ENCODE measurements around the gene CDK10.

Gene CDK10

DNA sequence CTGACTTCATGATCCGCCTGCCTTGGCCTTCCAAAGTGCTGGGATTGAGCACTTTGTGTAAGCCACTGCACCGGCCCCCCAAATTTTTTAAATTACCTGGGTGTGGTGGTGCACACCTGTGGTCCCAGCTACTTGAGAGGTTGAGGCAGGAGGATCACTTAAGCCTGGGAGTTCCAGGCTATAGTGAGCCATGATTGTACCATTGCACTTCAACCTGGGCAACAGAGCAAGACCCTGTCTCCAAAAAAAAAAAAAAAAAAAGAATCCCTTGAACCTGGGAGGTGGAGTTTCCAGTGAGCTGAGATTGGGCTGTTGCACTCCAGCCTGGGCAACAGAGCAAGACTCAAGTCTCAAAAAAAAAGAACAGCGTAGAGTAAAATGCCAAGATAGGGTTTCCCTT, 50.1 kb downstream of the CDK10 start:
- TF ChIP-seq, protein P1, sequence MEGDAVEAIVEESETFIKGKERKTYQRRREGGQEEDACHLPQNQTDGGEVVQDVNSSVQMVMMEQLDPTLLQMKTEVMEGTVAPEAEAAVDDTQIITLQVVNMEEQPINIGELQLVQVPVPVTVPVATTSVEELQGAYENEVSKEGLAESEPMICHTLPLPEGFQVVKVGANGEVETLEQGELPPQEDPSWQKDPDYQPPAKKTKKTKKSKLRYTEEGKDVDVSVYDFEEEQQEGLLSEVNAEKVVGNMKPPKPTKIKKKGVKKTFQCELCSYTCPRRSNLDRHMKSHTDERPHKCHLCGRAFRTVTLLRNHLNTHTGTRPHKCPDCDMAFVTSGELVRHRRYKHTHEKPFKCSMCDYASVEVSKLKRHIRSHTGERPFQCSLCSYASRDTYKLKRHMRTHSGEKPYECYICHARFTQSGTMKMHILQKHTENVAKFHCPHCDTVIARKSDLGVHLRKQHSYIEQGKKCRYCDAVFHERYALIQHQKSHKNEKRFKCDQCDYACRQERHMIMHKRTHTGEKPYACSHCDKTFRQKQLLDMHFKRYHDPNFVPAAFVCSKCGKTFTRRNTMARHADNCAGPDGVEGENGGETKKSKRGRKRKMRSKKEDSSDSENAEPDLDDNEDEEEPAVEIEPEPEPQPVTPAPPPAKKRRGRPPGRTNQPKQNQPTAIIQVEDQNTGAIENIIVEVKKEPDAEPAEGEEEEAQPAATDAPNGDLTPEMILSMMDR (IDR thresholded peaks at IDR 0.05; ENCODE audit: low read depth, low read length), result no peak

DNA sequence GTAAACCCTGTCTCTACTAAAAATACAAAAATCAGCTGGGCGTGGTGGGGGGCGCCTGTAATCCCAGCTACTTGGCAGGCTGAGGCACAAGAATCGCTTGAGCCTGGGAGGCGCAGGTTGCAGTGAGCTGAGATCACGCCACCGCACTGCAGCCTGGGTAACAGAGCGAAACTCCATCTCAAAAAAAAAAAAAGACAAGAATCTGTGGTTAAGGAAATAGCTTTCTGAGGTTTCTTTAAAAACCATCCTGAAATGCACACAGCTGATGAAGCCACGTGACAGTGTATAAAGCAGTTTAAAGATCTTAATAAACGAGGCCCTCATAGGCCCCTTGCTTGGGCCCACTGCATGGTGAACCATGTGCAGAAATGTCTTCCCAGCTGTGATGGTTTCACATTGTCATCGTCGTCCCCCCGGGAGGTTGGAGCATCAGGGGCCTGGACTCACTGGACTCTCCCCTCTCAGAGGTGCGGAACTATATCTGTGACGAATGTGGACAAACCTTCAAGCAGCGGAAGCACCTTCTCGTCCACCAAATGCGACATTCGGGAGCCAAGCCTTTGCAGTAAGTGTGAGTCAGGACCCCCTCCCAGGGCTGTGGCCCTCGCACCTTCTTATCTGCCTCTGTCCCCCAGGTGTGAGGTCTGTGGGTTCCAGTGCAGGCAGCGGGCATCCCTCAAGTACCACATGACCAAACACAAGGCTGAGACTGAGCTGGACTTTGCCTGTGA, 51.0 kb downstream of the CDK10 start:
- TF ChIP-seq, protein P1 (IDR thresholded peaks at IDR 0.05; ENCODE audit: low read depth, low read length), result no peak
- H3K4me3 ChIP-seq (ENCODE audit: low read depth, low read length), result no peak overlapping the region

More for the DNA sequence above, 50.1 kb downstream of the CDK10 start:
- no peak overlapping the region for H3K4me3 ChIP-seq (ENCODE audit: low read depth, low read length)

DNA sequence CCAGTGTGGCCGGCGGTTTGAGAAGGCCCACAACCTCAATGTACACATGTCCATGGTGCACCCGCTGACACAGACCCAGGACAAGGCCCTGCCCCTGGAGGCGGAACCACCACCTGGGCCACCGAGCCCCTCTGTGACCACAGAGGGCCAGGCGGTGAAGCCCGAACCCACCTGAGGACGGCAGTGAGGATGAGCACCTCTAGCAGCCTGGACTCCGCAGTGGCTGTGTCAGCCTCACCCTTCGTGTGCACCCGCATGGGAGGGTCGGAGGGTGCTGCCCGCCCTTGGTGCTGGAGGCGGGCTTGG, 51.5 kb downstream of the CDK10 start:
- TF ChIP-seq, protein P1 (IDR thresholded peaks at IDR 0.05; ENCODE audit: low read depth, low read length), result no peak
- H3K4me3 ChIP-seq (ENCODE audit: low read depth, low read length), result no peak overlapping the region

DNA sequence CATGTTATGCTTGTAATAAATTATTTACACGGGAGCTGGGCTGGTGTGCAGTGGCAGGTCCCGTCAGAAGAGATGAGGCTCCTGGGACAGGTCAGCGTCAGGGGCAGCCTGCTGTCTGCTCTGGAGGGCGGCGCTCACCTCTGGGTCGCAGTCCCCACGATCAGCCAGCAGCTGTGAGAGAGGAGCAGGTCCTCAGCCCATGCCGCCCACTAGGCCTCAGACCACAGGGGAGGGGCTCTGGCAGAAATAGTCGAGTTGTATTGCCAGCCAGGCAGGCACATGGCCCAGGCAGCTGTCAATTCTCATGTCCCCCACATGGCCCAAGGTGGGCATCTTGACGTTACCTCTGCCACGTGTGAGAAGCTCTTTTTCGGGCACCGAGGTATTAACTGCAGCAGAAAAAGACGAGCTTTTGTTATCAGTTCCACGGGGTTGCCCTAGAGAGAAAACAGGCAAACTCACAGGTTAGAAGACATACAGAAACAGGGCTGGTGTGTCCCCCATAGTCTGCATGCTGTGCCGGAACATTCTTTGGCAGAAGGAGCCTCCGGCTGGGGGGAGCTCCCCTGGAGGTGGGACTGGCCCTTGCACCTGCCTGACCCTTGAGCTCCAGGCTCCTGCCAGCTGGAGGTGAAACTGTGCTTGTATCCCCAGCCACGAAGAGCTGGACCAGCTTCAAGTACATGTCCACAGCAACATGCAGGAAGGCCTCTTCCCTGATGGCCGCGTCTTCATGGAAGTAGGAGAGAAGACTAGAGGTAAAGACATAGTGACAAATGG, 52.2 kb downstream of the CDK10 start:
- TF ChIP-seq, protein P1 (IDR thresholded peaks at IDR 0.05; ENCODE audit: low read depth, low read length), result no peak
- no peak overlapping the region for H3K4me3 ChIP-seq (ENCODE audit: low read depth, low read length)

DNA sequence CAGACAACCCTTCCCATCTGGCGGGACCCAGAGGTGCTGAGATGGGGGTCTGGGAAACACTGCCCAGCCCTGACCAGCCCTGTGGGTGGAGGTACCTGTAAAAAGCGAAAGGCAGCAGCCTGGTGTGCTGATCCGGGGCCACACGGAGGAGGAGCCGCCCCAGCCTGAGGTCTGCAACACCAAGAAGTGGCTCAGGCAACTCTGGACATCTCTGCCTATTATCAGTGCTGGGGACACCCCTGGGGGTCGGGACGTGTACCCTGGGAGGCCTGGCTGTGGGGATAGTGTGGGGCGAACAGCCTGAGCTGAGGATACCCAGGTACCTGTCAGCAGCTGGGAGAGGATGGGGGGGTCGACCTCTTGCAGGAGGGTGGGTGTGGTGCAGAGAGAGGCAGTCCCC, 52.9 kb downstream of the CDK10 start:
- H3K4me3 ChIP-seq (ENCODE audit: low read depth, low read length), result no peak overlapping the region
- TF ChIP-seq, protein P1 (IDR thresholded peaks at IDR 0.05; ENCODE audit: low read depth, low read length), result no peak

DNA sequence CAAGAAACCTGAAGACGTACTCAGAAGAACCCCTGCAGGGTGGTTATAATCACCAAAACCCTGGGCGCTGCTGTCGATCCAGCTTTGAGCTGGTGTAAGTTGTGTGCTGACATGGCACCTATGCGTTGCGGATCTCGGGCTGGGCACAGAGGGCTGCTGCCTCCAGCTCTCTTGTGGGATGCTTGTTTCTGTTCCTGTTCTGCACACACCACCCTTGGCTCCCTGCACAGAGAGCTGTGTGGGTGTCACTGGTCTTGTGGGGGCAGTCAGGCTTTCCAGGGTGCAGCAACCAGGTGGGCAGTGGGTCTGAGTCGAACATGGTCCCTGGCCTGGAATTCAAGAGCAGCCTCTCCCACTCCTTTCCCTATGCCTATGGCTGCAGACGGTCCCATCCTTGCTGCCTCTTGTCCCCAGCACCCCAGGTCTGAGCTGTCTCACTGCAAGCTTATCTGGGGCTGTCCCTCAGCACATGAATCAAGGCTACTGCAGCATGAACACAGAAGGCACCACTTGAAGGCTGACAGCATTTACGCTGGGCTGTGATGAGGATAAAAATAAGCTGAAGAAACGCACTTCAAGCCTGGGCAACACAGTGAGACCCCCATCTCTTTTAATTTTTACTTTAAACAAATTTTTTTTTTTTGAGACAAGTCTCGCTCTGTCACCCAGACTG, 55.0 kb downstream of the CDK10 start:
- no peak overlapping the region for H3K4me3 ChIP-seq (ENCODE audit: low read depth, low read length)
- TF ChIP-seq, protein P1 (IDR thresholded peaks at IDR 0.05; ENCODE audit: low read depth, low read length), result no peak

DNA sequence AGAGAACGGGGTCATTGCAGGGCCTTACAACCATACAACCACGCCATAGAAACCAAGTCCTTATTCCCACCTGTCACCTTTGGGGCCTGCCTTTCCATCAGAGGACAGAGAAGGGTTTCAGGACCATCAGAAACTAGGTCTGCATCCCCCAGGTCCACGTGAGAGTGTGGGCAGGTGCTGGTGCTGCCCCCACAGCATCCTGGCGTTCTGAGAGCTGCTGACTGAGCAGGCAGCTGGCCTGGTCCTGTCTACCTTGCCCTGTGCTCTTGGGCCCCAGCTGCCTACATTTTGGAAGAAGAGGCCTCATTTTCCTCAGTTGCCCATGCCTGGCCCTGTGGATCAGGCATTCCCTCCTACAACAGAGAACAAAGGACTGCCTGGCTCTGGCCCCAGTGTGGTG, 56.5 kb downstream of the CDK10 start:
- TF ChIP-seq, protein P1 (IDR thresholded peaks at IDR 0.05; ENCODE audit: low read depth, low read length), result no peak

More for the DNA sequence above, 56.5 kb downstream of the CDK10 start:
- no peak overlapping the region for H3K4me3 ChIP-seq (ENCODE audit: low read depth, low read length)

Measured in WI38 (cell line).